HG02970 (cell line): ENCODE measurements around the gene TBC1D8.
A peak's percentile ranks its signal among the peaks of the same experiment; 100 is the strongest.

Experiments
- ATAC-seq: cut with Tn5 transposase; IDR thresholded peaks from one replicate; pipeline ENCODE4 v1.9.1; 2021; ENCODE audit warnings: mild to moderate bottlenecking, moderate library complexity, moderate number of reproducible peaks; ENCODE audit not compliant: unreplicated experiment, low FRiP score

The TBC1D8 gene

DNA sequence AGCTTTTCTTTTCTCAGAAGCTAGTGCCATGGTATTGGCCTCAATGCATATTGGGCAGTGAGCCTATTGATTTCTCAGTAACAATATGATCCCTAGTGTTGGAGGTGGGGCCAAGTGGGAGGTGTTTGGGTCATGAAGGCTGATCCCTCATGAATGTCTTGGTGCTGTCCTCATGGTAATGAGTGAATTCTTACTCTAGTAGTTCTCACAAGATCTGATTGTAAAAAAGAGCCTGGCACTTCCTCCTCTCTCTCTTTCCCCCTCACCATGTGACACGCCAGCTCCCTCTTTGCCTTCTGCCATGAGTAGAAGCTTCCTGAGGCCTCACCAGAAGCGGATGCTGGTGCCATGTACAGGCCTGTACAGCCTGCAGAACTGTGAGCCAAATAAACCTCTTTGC, 12.8 kb upstream of the TBC1D8 start:
- no peak for ATAC-seq

DNA sequence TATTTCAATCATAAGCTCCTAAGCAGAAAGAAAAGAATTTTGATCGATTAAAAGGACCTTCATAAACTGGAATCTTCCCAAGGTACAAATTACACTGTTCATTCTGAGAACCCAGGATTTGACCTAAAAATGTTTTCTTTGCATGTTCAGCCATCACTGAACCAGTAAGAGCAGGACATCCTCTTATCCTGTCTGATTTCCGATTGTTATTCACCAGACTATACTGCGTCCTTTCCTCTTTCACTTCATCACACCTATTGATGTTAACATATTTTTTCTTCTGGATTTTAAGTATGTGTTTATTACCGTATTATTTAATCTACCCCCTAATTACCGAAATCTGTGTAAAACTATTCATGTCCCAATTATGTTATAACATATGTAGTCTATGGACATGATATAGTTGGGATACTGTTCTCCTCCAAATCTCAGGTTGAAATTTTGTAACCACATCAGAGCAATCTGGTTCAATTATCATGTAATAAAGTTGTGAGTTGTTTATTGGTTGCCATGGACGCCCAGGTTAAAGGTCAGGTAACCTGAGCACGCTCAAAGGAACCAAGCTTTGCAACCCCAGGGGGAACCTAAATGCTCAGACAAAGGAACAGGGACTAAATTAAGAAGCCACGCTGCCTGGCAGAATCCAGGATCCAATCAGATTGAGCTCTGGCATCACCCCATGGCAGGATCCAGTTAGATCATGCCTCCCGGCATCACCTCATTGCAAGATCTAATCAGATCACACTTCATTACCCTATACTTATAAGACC, 11.6 kb upstream of the TBC1D8 start:
- no peak for ATAC-seq

DNA sequence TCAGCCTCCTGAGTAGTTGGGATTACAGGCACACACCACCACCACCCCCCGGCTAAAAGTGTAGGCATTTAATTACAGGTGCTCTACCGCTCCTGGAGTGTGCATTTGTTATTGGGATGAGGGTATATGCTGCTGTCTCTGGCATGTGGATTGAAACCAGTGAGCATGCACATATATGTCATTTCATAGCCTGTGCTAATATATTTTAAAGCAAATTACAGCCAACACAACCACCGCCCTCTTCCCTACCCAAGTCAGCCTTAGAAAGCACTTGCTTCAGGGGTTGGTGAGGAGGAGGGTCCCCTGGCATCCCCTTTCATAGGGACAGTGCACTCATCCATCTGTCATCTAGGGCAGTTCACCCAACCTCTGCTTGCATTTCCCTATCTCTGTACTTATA, 10.5 kb upstream of the TBC1D8 start:
- ATAC-seq: no peak

DNA sequence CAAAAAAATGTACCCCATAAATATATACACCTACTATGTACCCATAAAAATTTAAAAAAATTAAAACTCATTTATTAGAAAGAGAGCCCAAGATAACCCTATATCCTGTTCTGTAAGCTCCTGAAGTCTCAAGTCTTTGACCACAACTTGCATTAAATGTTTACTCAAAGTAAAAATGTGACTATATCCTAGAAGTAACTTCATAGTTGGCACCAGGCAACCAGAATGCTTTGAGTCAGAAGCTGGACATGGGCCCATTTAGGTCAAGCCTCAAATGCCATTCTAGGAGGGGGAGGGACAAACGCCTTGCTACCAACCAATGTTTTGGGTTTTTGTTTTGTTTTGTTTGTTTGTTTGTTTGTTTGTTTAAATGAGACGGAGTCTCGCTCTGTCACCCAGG, 9.3 kb upstream of the TBC1D8 start:
- no peak for ATAC-seq

DNA sequence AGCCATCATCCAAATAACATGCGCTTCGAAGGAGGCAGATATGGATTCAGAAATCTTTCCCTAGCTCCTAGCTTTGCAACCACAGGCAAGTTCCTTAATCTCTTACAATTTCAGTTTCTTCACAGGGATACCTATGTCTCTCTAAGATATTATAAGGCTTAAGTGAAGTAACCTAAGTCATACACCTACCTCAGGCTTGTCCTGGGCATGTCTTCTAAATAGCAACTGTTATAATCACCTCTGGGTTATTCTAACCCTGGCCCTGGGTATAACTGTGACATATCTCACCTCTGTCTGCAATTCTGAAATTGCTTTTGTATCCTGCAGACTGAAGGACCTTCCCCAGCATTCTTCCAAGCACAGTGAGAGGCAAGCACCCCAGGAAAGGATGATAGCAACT, 8.3 kb upstream of the TBC1D8 start:
- no peak for ATAC-seq

DNA sequence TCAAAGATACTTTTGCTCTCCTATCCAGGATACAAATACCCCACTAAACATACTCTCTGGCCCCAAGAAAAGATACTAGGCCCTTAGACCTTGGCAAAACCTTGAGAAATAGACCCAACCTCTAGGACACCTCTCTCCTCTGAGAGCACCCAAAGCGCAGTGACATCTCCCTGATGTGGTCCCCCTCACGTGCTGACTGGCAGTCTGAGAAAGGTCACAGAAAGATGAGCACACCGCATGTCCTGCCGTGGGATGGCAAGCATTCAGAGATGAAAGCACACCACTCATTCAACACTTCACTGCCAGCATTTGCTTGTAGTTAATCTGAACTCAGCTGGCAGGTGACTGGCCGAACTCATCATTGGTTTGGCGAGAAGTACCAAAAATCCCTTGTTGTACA, 6.1 kb upstream of the TBC1D8 start:
- ATAC-seq: no peak

DNA sequence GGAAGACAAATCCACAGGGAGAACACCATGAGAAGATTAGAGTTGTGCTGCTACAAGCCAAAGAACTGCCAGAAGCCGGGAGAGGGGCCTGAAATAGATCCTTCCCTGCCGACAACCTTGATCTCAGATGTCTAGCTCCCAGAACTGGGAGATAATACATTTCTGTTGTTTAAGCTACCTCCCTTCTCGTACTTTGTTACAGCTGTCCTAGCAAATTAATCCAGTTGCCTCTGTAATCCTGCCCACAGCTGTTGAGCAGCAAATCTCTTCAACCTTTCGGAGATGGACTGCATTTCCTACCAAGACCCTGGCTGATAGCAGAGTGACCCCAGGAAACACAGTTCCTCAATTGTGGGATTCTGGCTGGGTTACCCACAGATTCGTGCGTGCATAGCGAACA, 2.6 kb upstream of the TBC1D8 start:
- ATAC-seq: no peak

DNA sequence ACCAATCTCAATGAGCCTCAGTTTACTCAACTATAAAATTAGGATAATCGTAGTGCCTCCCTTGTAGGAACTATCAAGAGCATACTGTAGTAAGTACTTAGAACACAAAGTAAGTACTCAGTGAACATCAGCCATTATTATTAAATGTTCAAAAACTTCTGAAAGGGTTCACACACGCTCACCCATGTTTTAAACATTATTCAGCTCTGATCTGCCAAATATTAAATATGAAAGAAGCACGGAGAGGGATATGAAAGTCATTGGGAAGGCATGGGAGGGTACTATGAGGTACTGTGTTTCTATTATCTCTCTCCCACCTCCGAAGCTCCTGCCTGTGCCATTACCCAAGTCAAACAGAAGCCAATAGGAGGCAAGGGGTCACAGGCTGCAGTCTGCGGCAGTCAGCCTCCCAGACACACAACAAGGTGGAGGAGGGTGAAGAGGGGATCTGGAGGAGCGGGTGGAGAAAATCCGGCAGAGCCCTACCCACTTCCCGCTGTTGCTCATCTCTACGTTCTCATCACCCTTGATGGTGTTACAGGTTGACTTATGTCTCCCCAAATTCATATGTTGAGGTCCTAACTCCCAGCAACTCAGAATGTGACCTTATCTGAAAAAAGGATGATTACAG, 2.0 kb upstream of the TBC1D8 start:
- ATAC-seq: no peak

DNA sequence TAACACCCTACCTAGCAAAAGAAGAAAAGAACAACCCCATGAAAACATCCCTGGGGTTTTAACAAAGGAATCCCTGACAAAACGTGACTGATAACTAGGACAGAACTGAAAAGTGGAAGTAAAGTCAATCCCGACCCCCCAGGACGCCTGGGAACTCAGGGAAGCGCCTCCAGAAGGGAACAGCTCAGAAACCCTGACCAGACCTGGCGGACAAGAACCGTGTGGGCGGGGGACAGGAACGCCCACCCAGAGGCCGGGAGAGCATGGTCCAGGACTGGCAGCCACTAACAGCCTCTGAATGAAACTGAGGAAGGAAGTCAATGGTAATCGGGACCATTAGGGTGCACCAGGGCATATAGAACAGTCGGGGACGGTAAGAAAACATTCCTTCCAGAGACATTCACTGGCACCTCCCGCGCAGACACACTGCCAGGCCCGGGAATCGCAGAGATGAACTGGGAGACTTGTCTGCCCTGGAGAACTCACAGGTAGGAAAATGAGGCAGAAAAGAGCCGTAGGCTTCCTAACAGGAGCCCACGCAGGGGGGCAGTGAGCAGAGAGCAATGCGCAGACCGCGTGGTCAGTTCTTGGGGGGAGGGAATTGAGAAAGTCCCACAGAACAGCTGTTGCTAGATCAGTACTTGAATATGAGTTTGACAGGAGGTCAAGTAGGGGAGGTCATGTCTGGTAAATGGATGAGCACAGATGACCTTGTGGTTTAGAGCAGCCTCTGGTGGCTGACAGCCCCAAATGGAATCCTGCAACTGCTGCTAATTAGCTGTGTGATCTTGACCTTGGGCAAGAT, 1.3 kb upstream of the TBC1D8 start:
- ATAC-seq: no peak

DNA sequence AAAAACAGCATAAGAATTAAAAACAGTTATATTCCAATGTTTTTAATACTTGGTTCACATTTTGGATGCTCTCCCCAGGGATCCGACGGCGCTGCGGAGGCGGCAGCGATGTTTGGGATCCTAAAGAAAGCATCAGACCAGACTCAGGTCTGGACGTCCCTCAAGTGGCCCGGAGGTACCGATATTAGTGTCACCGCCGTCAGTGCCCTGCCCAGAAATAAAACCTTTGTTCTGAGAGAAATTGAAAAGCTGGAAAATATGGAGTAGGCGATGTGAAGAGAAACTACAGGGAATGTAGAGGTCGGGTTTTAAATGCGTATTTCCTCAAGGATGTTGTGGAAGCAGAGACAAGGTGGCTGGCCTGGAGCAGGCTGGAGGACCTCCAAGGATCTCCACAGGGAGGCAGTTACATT, 683 bp upstream of the TBC1D8 start:
- no peak for ATAC-seq

DNA sequence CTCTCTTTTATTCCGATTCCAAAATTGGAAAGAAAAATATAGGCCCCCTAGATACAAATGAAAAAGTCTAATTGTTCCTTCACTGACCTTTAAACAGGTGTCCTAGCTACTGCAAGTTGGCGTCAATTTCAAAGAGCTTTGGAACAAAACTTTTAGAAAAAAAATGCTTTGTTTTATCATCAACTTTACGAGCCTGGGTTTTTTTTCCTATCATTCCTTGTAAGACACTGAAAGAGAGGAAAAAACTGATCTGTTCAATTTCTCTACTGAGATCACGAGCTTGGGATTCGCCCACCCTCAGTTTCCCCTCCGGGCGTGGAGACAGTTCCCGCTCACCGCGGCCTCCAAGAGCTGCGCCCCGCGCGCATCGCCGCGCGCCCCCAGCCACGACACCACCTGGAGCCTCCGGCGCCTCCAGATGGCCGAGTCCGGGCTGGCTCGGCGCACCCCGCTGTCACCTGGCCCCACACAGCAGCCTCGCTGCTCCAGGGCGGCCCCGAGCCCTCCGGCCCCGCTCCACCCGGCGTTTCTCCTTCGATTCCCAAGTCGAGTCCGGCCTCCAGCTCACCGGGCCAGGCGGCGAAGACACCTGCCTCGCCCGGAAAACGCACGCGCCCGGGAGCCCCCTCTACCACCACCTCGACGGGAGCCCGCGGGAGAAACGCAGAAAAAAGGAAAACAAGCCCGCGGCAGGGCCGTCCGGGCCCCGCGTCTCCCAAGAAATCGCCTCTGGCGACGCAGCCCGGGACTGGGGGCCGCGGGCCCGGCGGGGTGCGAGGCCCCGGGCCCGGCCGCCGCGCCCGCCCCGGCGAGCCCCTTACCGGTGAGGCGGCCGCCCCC, 656 bp downstream of the TBC1D8 start:
- ATAC-seq: peak; percentile 26

DNA sequence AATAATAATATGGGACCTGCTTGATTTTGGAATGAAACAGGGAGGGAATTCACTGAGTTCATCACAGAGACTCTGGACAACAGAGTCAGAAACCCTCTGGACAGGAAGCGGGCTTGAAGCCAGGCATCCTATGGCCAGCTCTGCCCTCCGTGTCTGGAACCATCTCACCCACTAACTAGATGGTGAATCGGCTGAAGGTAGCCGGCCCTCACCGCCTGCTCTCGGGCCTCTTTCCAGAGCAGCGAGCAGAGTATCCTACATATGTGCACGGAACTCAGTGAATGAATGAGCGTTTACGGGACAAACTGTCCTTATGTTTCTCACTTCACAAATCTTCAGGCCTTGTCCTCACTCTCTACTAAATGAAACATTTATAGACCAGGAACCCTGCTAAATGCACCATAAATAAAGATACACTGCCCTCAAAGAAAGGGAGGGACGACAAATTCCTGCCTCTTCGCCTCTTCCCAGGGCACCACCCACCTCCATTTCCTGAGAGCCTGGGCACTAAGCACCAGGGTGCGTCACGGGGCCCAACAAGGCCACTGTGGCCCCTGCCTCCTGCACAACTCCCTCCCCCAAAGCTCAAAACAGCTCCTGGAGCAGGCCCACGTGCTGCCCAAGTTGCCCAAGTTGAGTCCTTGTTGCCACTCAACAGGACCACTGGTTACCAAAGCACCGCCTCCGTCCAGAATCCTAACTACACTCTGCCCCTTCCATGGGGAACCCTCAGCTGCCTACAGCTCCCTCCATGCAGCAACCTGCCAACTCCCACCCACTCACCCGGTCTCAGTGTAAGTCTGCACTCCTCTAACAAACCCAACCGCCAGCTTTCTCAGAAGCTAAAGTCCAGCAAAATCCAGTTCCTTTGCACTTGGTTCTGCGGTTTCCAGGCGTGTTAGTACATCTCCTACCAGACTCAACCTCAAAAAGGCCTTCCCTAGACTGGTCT, 1.7 kb downstream of the TBC1D8 start:
- ATAC-seq: no peak

DNA sequence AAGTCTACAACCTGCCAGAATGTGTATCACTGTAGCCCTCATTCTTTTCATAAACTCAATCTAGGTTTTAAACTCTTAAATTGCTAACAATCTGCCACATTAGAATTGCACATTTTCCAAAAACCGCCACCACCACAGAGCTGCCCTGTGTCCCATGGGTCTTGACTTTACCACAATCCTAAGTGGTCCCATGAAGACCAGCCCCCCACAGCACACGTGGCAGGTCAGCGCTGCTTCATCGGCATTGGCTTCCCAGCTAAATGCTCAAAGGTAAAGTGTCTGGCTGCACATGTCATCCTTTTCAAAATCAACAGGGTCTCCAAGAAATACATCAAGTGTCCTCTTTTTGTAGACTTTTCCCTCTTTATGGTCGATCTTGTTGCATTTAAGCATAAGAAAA, 2.4 kb downstream of the TBC1D8 start:
- no peak for ATAC-seq

DNA sequence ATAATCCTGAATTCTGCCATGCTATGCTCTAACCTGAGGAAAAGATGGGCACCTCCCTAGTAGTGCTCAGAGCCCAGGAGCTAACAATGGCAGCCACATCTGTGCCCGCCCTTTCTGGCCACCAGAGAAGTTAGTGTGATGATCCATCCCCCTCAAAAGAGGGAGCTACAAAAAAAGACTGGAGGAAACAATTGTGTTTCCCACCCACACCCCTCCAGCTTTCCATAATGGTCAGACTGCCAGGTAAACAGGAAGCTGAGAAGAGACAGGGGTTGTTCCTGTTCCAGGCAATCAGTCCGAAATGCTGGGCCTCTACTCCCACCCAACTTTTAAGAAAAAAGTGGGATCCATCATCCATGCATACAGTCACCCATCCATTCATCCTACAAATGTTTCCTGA, 3.2 kb downstream of the TBC1D8 start:
- ATAC-seq: no peak

DNA sequence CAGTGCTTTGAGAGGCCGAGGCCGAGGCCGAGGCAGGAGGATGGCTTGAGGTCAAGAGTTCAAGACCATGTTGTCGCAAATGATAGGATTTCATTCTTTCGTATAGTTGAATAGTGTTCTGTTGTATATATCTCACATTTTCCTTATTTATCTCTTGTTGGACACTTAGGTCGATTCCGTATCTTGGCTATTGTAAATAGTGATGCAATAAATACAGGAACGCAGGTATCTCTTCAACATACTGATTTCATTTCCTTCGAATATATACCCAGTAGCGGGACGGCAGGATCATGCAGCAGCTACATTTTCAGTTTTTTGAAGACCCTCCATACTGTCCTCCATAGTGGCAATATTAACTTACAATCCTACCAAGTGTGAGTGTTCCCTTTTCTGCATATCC, 4.1 kb downstream of the TBC1D8 start:
- ATAC-seq: no peak

DNA sequence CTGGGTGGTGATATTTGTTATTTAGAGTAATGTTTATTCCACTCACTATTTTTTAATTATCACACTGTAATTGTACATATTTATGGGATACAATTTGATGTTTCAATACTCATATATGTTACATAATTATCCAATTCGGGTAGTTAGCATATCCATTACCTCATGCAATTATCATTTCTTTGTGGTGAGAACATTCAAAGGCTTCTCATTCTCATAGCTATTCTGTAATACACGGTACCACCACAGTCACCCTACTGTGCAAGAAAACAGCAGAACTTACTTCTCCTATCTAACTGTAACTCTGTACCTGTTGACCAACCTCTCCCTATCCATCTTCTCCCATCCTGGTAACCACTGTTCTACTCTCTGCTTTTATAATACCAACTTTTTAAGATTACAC, 4.6 kb downstream of the TBC1D8 start:
- no peak for ATAC-seq

DNA sequence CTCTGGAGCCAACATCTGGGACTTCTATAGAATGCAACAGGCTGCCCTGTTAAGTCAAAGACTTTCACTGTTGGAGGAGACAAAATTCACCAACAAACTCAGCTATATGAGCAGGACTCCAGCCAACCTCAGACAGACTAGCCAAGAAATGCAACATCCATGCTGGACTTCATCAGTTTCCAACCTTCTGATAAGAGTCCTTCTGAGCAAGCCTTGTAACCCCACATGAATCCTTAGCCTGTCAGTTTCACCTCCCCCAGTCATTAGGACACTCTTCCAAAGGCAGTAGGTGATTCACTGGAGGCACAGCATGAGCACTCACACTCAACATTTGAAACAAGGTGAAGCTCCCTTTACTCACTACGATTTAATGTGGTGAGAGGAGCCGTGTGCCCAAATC, 5.8 kb downstream of the TBC1D8 start:
- no peak for ATAC-seq

DNA sequence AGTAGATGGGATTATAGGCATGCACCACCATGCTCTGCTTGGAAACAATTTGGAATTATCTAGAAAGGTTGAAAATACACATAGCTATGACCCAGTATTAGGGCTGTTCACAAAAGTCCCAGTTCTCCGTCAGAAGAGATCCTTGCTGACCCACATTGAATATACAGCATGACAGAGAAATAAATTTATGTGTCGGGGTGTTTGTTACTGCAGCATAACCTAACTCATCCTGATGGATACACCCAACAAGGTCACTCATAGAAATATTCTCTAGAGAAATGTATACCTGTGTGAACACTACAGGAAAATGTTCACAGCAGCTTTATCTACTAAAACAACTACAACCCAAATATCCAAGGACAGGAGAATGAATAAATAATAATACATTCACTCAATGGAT, 9.0 kb downstream of the TBC1D8 start:
- no peak for ATAC-seq

DNA sequence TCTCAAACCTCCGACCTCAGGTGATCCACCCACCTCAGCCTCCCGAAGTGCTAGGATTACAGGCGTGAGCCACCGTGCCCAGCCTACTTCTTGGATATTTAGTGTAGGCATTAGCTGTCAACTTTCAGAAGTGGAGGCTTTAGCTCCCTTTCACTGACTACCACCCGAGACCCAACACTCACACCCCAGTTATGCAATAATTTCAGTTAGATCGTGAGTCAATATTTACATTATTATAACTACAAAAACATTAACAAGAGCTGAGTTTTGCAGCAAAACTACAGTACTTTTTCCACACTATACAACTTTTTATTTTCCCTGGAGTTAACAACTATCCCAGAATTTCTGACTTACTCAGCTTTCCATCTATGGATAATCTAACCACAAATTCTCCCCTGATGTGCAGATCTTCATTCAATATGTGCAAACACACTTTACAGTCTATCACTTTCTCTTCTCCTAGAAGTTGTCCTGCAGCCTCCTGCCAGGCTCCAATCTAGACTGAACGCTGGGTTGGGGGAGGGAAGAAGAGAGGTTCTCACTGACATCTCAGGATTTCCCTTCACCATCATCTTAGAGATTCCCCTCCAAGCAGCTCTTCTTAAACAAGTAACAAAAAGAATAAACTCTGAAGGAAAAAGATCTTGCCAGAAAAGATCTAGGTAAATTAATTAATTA, 10.1 kb downstream of the TBC1D8 start:
- no peak for ATAC-seq
